HG02970 (cell line): ENCODE results near the gene CEP70.

ENCODE experiments used
- ATAC-seq: cut with Tn5 transposase; IDR thresholded peaks from one replicate; pipeline ENCODE4 v1.9.1; 2021; ENCODE audit warnings: mild to moderate bottlenecking, moderate library complexity, moderate number of reproducible peaks; ENCODE audit not compliant: unreplicated experiment, low FRiP score

The CEP70 gene

GRCh38 chr3:138476526-138476925 is 117.5 kb downstream of the CEP70 start:
- no peak for ATAC-seq

GRCh38 chr3:138474163-138474562 is 119.9 kb downstream of the CEP70 start:
- no peak for ATAC-seq

GRCh38 chr3:138473391-138473790 is 120.7 kb downstream of the CEP70 start:
- no peak for ATAC-seq

GRCh38 chr3:138472141-138472825 is 121.8 kb downstream of the CEP70 start:
- ATAC-seq: no peak

- ATAC-seq: no peak
These were observed 122.6 kb downstream of the CEP70 start for GRCh38 chr3:138471481-138471880.

GRCh38 chr3:138470687-138471086 is 123.4 kb downstream of the CEP70 start:
- ATAC-seq: no peak

GRCh38 chr3:138469874-138470273 is 124.2 kb downstream of the CEP70 start:
- ATAC-seq: no peak

- ATAC-seq: no peak
These were observed 125.2 kb downstream of the CEP70 start for GRCh38 chr3:138468886-138469285.

- ATAC-seq: no peak
These were observed 125.6 kb downstream of the CEP70 start for GRCh38 chr3:138468451-138468850.

- no peak for ATAC-seq
These were observed 126.1 kb downstream of the CEP70 start for GRCh38 chr3:138467931-138468330.

GRCh38 chr3:138465925-138466324 is 128.1 kb downstream of the CEP70 start:
- ATAC-seq: no peak

GRCh38 chr3:138465451-138465850 is 128.6 kb downstream of the CEP70 start:
- no peak for ATAC-seq

GRCh38 chr3:138464491-138464860 is 129.6 kb downstream of the CEP70 start:
- ATAC-seq: no peak

GRCh38 chr3:138463724-138464490 is 130.2 kb downstream of the CEP70 start:
- ATAC-seq: no peak

GRCh38 chr3:138461896-138462295 is 132.2 kb downstream of the CEP70 start:
- no peak for ATAC-seq

- ATAC-seq: no peak
These were observed 132.8 kb downstream of the CEP70 start for GRCh38 chr3:138461246-138461645.

- ATAC-seq: no peak
These were observed 133.4 kb downstream of the CEP70 start for GRCh38 chr3:138460536-138461205.

- no peak for ATAC-seq
These were observed 134.2 kb downstream of the CEP70 start for GRCh38 chr3:138459619-138460535.

GRCh38 chr3:138458774-138459499 is 135.1 kb downstream of the CEP70 start:
- ATAC-seq: no peak
